8988T (cell line): ENCODE results near the gene DIS3L2.
"Not testable (repeated sequence)": the region's sequence is repeated elsewhere in the genome, so short reads cannot be mapped to it uniquely, and the experiment has no call there.

Experiments used
- DNase-seq: peaks from one replicate; pipeline ENCODE4 v3.0.0; 2011

DIS3L2 gene

DNA sequence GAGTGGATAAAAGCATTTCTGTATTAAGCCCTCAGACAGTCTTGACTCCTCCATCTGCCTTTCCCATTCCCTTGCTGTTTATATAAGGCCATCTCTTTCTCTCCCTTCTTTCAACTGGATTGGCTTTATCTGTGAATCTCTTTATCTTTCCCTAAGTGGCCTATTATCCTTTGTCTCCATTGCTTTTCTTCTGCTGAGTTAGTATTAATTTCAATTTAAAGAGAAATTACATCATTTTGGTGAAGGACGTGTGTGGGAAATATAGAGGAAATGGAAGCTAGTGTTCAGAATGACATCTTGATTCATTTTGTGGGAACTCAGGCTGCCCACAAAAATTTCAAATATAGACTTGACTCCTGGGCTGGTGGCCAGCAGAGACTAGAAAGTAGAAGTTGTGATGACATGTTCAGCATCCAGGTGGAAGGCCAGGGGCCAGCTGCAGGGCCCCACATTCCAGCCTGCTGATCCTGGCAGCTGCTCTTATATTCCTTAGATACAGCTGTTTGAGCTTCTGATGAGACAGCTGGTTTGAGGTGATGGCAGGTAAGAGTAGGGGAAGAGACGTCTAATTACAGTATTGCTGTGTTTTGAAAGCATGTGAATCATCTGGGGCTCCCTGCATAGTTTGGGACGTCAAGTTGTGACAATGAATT is 52.3 kb downstream of the DIS3L2 start:
- no peak for DNase-seq

DNA sequence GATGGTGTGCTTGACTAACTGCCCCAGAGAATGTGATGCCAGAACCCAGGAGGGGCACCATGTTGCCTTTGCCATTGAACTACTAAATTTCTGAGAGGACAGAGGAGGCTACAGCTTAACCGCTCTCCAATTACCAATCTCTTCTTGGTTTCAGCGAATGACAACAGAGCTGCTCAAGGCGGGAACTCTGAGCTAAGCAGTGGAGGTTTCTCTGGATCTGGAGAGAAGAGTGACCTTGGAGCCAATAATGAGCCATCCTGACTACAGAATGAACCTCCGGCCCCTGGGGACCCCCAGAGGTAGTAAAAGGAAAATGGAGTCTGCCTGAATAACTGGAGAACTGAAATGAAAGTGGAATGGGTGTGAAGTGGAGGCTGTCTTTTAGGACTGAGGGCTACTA is 53.2 kb downstream of the DIS3L2 start:
- no peak for DNase-seq

DNA sequence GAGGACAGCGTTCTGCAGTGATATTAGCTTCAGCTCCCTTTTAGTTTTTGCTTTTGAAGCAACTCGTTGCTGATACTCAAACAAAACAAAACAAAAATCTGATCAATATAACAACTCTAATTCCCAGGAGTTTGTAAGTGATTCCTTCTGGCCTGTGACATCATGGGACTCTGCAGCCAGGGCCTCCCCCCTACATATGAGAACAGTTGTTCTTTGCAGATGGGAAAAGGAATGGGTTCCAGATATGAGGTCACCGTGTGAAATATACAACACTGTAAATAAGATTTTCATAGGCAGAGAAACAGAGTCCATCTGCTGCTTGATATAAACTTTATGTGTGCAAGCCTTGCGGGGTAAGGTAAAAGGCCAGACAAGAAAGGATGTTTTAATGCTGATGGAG is 56.7 kb downstream of the DIS3L2 start:
- no peak for DNase-seq

- no peak for DNase-seq
Observed at GRCh38 chr2:232022718-232023117, 61.2 kb downstream of the DIS3L2 start.

DNA sequence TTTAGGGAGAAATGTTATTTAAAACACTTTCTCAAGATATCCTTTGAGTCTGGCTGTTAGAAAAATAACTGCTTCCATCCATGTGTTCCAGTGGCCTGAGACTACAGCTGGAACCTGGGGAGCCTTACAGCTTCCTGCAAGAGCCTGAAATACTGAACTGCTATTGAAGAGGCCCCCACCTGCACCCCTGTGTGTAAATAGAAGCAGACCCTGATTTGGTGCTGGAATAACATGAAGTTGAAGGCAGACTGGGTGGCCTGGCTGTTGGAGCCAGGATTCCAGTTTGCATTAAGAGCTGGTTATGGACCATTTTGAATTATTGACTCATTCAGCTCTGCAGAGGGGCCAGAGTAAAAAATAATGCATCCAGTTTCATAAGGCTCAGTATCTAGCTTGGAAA is 61.9 kb downstream of the DIS3L2 start:
- no peak for DNase-seq

DNA sequence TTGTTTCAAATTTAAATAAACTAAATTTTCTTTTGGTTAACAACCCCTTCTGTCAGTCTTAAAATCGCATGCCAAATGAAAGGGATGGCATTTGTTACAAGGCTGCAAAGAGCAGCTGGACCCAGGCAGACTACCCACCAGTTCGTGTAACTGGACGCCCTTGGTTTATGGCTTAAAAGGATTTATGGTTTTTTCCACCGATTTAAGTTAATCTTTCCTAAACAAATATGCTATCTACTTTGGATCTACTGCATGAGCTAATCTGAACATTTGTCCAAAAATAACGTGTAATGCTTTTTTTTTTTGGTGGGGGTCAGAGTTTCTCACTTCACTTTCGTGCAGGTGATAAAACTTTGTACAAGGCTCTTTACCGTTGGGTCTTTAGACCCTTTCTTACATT is 62.9 kb downstream of the DIS3L2 start:
- DNase-seq, result no peak

- DNase-seq, result no peak
Observed at GRCh38 chr2:232026910-232027309, 65.4 kb downstream of the DIS3L2 start.

GRCh38 chr2:232027530-232027929 is 66.0 kb downstream of the DIS3L2 start:
- DNase-seq, result no peak

DNA sequence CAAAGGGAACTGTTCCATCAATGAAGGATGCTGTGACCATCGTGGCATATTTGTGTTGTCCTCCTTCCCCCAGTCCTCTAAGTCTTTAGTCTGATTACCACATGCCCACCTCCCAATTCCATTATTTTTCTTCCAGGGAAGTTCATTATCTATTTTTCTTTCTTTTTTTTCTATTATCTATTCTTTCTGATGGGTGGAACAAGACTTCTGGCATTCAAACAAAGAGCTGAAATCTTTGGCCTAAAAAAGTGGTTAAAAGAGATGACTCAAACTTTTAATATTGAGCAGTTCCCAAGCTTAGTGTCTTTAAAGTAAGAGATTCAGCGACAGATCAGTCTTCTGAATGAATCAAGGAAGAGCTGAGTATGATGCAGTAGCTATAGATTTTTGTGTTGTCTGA is 66.6 kb downstream of the DIS3L2 start:
- DNase-seq, result no peak

GRCh38 chr2:232028631-232029030 is 67.1 kb downstream of the DIS3L2 start:
- DNase-seq, result no peak

DNA sequence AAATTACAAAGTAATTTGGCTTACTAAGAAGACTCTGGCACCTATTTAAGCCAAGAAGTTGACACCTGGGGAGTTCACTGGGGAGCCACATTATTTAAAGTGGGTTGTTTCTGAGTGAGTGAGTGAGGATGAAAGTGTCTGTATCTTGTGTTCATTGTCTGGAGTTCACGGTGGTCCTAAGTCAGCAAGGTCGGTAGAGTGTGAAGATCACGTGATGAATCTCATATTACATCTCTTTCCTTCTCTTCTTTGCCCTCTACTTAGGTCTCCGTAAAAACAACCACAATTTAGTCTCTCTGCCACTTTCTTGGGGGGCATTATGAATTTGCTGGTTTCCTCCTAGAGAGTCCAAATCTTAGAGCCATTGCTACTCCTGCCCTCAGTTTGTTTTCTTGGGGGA is 67.8 kb downstream of the DIS3L2 start:
- no peak for DNase-seq

DNA sequence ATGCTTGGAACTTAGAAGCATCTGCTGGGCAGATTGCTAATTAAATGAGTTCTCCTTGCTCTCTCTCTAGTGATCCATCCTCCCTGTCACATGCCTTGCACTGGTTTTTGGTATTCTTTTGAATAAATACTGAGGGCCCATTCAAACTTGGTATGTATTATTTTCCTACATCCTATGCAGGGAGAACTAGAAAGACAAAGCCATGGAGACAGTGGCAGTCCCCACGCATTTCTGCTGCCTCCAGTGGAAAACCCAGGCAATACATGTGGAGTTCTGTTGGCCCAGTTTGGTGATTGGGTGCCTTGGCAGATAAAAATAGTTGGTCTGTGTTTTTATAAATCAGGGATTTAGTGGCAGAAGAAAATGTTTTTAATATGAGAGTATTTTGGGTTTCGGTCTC is 68.7 kb downstream of the DIS3L2 start:
- DNase-seq, result no peak

- DNase-seq, result not testable (repeated sequence)
Observed at GRCh38 chr2:232035292-232035691, 73.8 kb downstream of the DIS3L2 start.

- DNase-seq, result not testable (repeated sequence)
Observed at GRCh38 chr2:232036876-232037275, 75.4 kb downstream of the DIS3L2 start.

DNA sequence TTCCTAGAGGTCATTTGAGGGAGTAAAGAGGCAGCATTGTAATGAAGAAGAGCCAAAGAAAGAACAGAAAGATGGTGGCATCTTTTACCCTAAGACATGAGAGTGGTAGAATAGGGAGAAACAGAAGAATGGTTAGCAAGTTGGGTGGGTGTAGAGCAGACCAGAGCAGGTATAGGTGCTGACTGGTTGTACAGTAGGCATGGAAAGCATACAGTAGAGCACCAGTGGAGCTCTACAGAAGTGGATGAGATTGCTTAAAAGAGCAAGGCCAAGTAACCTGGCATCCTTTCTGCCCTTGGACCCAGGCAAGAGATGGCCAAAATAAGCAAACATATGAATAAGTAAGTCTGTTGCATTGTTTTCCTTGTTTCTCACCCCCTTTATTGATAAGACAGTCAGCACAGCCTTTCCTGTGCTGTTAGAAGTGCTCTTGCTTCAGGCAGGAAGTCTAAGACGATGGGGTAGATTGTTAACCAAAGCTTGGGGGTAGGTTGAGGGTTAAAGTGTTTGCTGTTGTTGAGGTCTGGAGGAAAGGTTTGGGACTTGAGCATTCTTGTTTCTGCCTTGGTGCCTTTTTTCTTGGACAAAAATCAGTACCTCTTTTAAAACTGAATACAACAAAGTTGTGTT is 76.9 kb downstream of the DIS3L2 start:
- DNase-seq, result no peak

DNA sequence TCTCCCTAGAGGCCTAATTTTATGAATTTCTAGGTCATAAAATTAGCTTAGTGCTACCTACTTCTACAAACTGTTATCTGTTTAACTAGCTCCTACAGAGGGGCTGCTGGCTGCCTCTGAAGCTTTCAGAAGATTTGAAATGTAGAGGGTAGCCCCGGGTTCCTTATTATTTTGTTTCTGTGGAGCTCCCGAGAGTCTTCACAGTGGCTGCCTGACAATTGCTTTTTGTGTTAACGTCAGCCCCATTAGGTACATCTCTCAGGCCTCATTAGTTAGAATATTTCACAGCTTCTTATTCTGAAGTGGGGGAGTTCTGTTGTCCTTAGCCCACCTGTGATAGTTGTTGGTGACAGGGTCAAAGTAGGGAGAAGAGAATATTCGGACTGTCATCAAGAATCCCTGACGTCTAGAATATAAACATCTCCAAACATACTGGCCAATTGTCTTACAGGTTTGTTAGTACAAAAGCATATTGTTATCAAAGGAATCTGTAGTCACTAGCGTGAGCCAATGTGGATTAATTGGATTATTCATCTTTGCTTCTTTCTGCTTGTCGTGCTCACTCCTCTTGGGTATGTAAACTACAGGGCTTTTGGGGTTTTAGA is 77.5 kb downstream of the DIS3L2 start:
- DNase-seq, result no peak

DNA sequence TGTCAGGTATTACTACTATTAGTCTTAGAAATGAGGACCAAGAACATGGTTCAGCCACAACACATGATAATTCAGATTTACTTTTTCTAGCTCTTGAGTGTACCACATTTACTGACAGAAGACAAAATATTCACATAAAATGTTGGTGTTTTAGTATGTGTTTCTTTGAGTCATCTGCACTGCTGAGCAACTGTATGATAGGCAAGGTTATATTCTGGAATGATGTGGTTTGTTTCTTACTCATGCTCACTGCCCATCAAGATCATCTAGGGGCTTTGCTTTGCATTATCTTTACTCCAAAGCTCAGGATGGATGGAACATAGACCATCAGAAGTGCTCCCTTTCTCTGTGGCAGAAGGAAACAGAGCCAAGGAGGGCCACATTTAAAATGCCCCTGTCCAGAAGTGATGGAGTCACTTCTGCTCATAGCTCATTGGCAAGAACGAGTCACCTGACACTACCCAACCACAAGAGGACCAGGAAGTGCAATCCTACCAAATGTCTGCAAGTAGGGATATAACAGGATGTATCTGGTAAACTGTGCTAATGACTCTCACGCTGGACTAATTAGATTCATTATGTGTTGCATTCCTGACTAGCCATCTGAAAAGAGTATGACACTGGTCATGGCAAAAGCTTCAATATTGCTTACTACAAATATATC is 81.5 kb downstream of the DIS3L2 start:
- no peak for DNase-seq

DNA sequence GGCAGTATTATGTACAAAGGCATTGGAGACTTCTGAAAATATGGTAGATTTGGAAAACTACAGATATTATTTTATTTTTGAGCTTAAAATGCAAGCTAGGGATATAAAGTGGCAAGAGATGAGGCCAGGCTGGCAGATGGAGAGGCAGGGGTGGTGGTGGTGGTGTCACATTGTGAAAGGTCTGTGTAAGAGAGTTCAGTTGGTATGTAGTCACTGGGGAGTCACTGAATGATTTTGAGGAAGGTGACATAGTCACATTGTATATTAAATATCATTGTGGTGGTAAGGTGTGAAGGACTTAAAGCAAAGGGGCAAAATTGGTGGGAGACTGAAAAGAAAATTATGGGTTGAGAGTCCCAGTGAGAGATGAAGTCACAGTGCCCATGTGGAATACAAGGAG is 82.5 kb downstream of the DIS3L2 start:
- no peak for DNase-seq

DNA sequence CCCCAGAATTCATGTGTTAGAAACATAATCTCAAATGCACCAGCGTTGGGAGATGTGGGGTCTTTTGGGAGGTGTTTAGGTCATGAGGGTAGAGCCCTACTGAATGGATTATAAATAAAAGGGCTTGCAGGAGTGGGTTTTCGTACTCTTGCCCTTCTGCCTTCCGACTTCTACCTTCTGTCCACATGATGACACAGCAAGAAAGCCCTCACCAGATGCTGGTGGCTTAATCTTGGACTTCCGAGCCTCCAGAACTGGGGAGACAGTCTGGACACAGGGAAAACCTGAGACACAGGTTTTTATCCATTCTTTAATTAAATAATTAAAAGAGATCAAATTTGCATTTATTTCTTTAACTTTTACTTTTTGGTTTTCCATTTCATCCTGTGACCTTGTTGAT is 87.8 kb downstream of the DIS3L2 start:
- no peak for DNase-seq

- no peak for DNase-seq
Observed at GRCh38 chr2:232052591-232052990, 91.1 kb downstream of the DIS3L2 start.

- DNase-seq, result no peak
Observed at GRCh38 chr2:232053777-232054176, 92.3 kb downstream of the DIS3L2 start.

DNA sequence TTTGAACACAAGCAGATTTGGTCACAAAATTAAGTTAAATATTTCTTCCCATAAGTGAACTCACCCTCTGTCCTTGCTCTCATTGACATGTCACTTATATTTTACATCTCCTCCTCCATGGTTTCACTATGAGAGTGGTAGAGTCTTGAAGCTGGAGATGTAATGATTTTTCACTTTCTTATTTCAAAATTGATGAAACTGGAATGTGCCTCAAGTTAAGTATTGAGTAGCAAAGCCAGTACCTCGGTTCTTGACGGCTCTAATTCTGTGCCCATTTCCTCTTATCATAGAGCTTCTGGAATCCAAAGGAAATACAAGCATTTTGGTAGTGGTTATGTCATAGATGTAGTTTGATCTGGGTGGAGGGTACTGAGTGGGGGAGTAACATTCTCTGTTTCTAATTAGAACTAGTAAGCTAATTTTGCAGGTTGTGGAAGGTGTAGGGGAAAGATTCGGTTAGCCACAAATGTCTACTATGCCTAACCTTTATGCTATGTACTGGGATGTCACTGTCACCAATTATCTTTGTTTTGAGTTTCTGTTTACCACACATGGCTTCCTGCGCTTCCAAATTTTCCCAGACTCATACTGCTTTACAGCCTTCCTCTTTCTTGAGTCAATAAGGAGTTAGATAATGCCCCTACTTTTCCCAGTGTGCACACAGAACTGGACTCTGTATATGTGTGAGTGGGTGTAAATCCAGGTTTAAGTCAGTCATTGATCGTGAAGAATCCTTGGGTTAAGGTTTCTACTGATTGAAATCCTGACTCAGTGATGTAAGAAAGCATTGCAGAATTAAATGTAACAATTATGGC is 96.8 kb downstream of the DIS3L2 start:
- DNase-seq, result no peak

DNA sequence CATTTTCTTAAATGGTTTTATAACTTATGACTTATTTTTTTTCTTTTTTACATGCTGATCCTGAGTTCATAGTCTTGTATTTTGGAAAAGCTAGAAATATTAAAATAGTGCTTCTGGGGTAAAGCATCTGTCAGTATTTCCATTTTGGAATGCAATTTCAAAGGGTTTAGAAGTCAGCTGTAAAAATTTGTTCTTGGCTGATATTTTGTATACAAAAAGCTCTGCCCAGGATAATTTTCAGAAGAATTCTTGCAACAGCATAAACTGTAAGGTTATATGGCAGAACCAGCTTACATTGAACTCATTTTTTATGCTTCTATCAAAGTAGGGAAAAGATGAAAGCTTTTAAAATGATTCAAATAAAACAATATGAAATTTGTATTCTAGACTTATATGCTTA is 97.4 kb downstream of the DIS3L2 start:
- DNase-seq, result no peak
